Mesenchymal stem cell (in vitro differentiated cells and primary cell): ENCODE data around the gene PPARA.

Experiments used
- DNase-seq: peaks from one replicate; pipeline ENCODE4 v3.0.0-alpha.2; 2013
- H2AFZ ChIP-seq: one replicate; pipeline ENCODE4 v1.6.1; 2013; ENCODE audit warnings: low read depth, mild to moderate bottlenecking, control low read depth, inconsistent platforms, low read length, moderate library complexity
- H2AK5ac ChIP-seq: 2 replicates; pipeline ENCODE4 v1.6.1; 2013; ENCODE audit warnings: low read length, moderate library complexity, mild to moderate bottlenecking, inconsistent platforms; ENCODE audit not compliant: severe bottlenecking
- H2BK120ac ChIP-seq: one replicate; pipeline ENCODE4 v1.6.1; 2013; ENCODE audit warnings: low read depth, mild to moderate bottlenecking, inconsistent platforms, low read length, moderate library complexity
- H2BK12ac ChIP-seq, 2 experiments: one replicate each; pipeline ENCODE4 v1.6.1; 2013; ENCODE audit warnings: inconsistent platforms in 2 of 2, low read length in 2 of 2, mild to moderate bottlenecking in 2 of 2, moderate library complexity in 2 of 2, control low read depth in 1 of 2
- H2BK15ac ChIP-seq: one replicate; pipeline ENCODE4 v1.6.1; 2013; ENCODE audit warnings: mild to moderate bottlenecking, low read depth, inconsistent platforms; ENCODE audit not compliant: poor library complexity, severe bottlenecking
- H2BK5ac ChIP-seq: 2 replicates; pipeline ENCODE4 v1.6.1; 2013; ENCODE audit warnings: low read depth, mild to moderate bottlenecking, low read length, control low read depth, inconsistent platforms; ENCODE audit not compliant: poor library complexity, severe bottlenecking
- H3K14ac ChIP-seq, 2 experiments: one replicate each; pipeline ENCODE4 v1.6.1; 2013; ENCODE audit warnings: inconsistent platforms in 2 of 2, low read length in 2 of 2, control low read depth in 1 of 2, mild to moderate bottlenecking in 1 of 2, moderate library complexity in 1 of 2
- H3K18ac ChIP-seq, 2 experiments: one replicate each; pipeline ENCODE4 v1.6.1; 2013; ENCODE audit warnings: inconsistent platforms in 2 of 2, low read length in 2 of 2, control low read depth in 1 of 2, low read depth in 1 of 2, mild to moderate bottlenecking in 1 of 2
- H3K23ac ChIP-seq, 2 experiments: one replicate each; pipeline ENCODE4 v1.6.1; 2013; ENCODE audit warnings: inconsistent platforms in 2 of 2, low read length in 2 of 2, mild to moderate bottlenecking in 2 of 2, moderate library complexity in 2 of 2, control low read depth in 1 of 2
- H3K27ac ChIP-seq: 2 replicates; pipeline ENCODE4 v1.5.1; 2013; ENCODE audit warnings: mild to moderate bottlenecking, moderate library complexity, low read length, control low read depth, inconsistent platforms; ENCODE audit not compliant: poor library complexity, severe bottlenecking
- H3K27me3 ChIP-seq, 2 experiments: 2 replicates each; pipeline versions ENCODE4 v1.6.1 to v1.7.0; 2013; ENCODE audit warnings: low read length in 2 of 2, mild to moderate bottlenecking in 2 of 2, moderate library complexity in 2 of 2, control low read depth in 1 of 2, inconsistent platforms in 1 of 2; ENCODE audit not compliant: control insufficient read depth in 1 of 2, insufficient read depth in 1 of 2
- H3K36me3 ChIP-seq, 2 experiments: 2 replicates each; pipeline versions ENCODE4 v1.6.1 to v1.7.0; 2013; ENCODE audit warnings: low read length in 2 of 2, control low read depth in 1 of 2, inconsistent platforms in 1 of 2, low read depth in 1 of 2, mild to moderate bottlenecking in 1 of 2; ENCODE audit not compliant: insufficient read depth in 2 of 2, control insufficient read depth in 1 of 2
- H3K4ac ChIP-seq, 2 experiments: one replicate each; pipeline ENCODE4 v1.6.1; 2013; ENCODE audit warnings: inconsistent platforms in 2 of 2, low read length in 2 of 2, mild to moderate bottlenecking in 2 of 2, moderate library complexity in 2 of 2, control low read depth in 1 of 2, low read depth in 1 of 2
- H3K4me1 ChIP-seq: 2 replicates; pipeline ENCODE4 v1.6.1; 2013; ENCODE audit warnings: low read depth, low read length, control low read depth; ENCODE audit not compliant: control insufficient read depth, insufficient read depth
- H3K4me2 ChIP-seq: 2 replicates; pipeline ENCODE4 v1.6.1; 2013; ENCODE audit warnings: low read length, mild to moderate bottlenecking, inconsistent platforms; ENCODE audit not compliant: poor library complexity, severe bottlenecking
- H3K4me3 ChIP-seq, 2 experiments: 2 replicates each; pipeline versions ENCODE4 v1.5.1 to v1.7.0; 2013; ENCODE audit warnings: low read length in 2 of 2, mild to moderate bottlenecking in 2 of 2, control low read depth in 1 of 2, low read depth in 1 of 2; ENCODE audit not compliant: insufficient read depth in 1 of 2
- H3K79me1 ChIP-seq: replicated peaks from 2 replicates; pipeline ENCODE4 v1.6.1; 2013; ENCODE audit warnings: mild to moderate bottlenecking, control low read depth, low read length, inconsistent platforms; ENCODE audit not compliant: poor library complexity, severe bottlenecking
- H3K9ac ChIP-seq: 2 replicates; pipeline ENCODE4 v1.7.0; 2013; ENCODE audit warnings: mild to moderate bottlenecking, low read length, moderate library complexity
- H3K9me3 ChIP-seq: 2 replicates; pipeline ENCODE4 v1.7.0; 2013; ENCODE audit warnings: mild to moderate bottlenecking, low read length; ENCODE audit not compliant: control insufficient read depth
- H4K8ac ChIP-seq: one replicate; pipeline ENCODE4 v1.6.1; 2013; ENCODE audit warnings: inconsistent platforms, mild to moderate bottlenecking, low read length, moderate library complexity
- H4K91ac ChIP-seq: one replicate; pipeline ENCODE4 v1.6.1; 2013; ENCODE audit warnings: mild to moderate bottlenecking, low read length, inconsistent platforms
- WGBS: methylation state at CpG from one replicate; pipeline ENCODE4 v1.1.7; 2013; ENCODE audit warnings: mixed read lengths; 5-methylcytosine and 5-hydroxymethylcytosine counted together

The PPARA gene

GRCh38 chr22:46117206-46118199, 32.8 kb upstream of the PPARA start:
- Histone ChIP-seq H3K79me1 (peaks cover 4% of the 10 kb centered on the region), H2BK12ac (peak overlapping the region in 1 of 2 experiments; percentile 57), H3K4me1 (peaks cover 53% of the 10 kb centered on the region), H2BK15ac (peak overlapping the region; percentile 9), H3K9ac (peak overlapping the region; percentile 38), H3K4ac (peak overlapping the region in 1 of 2 experiments; percentile 37), H3K27ac (no peak overlapping the region), H2BK120ac (no peak overlapping the region), H3K27me3 (no peaks in the 10 kb centered on the region), H3K36me3 (peaks cover 28 to 41% of the 10 kb centered on the region in 2 experiments), H3K23ac (no peak overlapping the region), H2AFZ (no peak overlapping the region), H3K14ac (no peak overlapping the region), H4K8ac (no peak overlapping the region), H2BK5ac (no peak overlapping the region), H2AK5ac (peak overlapping the region; percentile 78), H3K4me2 (no peak overlapping the region), H4K91ac (no peak overlapping the region), H3K18ac (no peak overlapping the region), H3K4me3 (no peak overlapping the region), H3K9me3 (no peaks in the 10 kb centered on the region)
- WGBS = 91% methylated on average over 9 of the region's 10 CpGs
- no peak for DNase-seq

- Histone ChIP-seq H2AFZ (no peak overlapping the region), H3K4me3 (peak overlapping the region in 1 of 2 experiments; percentile 61), H3K27ac (no peak overlapping the region), H3K4me1 (peaks cover 39% of the 10 kb centered on the region), H3K36me3 (peaks cover 11 to 24% of the 10 kb centered on the region in 2 experiments), H3K9ac (peak overlapping the region; percentile 48), H3K23ac (no peak overlapping the region), H4K8ac (peak overlapping the region; percentile 27), H3K14ac (no peak overlapping the region), H3K9me3 (no peaks in the 10 kb centered on the region), H3K79me1 (no peaks in the 10 kb centered on the region), H4K91ac (peak overlapping the region; percentile 29), H3K4ac (no peak overlapping the region), H3K4me2 (no peak overlapping the region), H3K18ac (peak overlapping the region in 1 of 2 experiments; percentile 4), H2BK15ac (peak overlapping the region; percentile 73), H2BK120ac (no peak overlapping the region), H2AK5ac (no peak overlapping the region), H2BK12ac (no peak overlapping the region), H3K27me3 (no peaks in the 10 kb centered on the region), H2BK5ac (no peak overlapping the region)
- no peak for DNase-seq
- 82% methylated on average over 12 of the region's 12 CpGs for WGBS
Measured at GRCh38 chr22:46119093-46119728, 31.1 kb upstream of the PPARA start.

- Histone ChIP-seq H3K4me2 (no peak overlapping the region), H2BK120ac (no peak overlapping the region), H3K79me1 (no peaks in the 10 kb centered on the region), H3K9me3 (no peaks in the 10 kb centered on the region), H2AFZ (no peak overlapping the region), H2BK5ac (no peak overlapping the region), H3K4me1 (peaks cover 33% of the 10 kb centered on the region), H2BK12ac (no peak overlapping the region), H3K4ac (no peak overlapping the region), H3K27ac (no peak overlapping the region), H3K4me3 (peak overlapping the region in 1 of 2 experiments; percentile 61), H4K91ac (no peak overlapping the region), H3K9ac (peak overlapping the region; percentile 48), H3K18ac (peak overlapping the region in 1 of 2 experiments; percentile 4), H2AK5ac (no peak overlapping the region), H2BK15ac (no peak overlapping the region), H4K8ac (peak overlapping the region; percentile 28), H3K14ac (no peak overlapping the region), H3K23ac (no peak overlapping the region), H3K36me3 (peaks cover 4 to 17% of the 10 kb centered on the region in 2 experiments), H3K27me3 (no peaks in the 10 kb centered on the region)
- WGBS = 68% methylated on average over 22 of the region's 23 CpGs
- no peak for DNase-seq
Measured at GRCh38 chr22:46119729-46120419, 30.5 kb upstream of the PPARA start.
